ENCODE results near the gene KCNQ1.

KCNQ1 gene

GRCh38 chr11:2716376-2717095 lies 271.7 kb downstream of the KCNQ1 start:
- DNase-seq (no peak), ATAC-seq (no peak)

- no peak for ATAC-seq
- DNase-seq = no peak
These were observed 272.9 kb downstream of the KCNQ1 start for GRCh38 chr11:2717561-2718325.

- ATAC-seq (no peak), DNase-seq (no peak)
These were observed 274.1 kb downstream of the KCNQ1 start for GRCh38 chr11:2718817-2719438.

GRCh38 chr11:2719831-2720590 lies 275.2 kb downstream of the KCNQ1 start:
- DNase-seq (no peak), ATAC-seq (no peak)

GRCh38 chr11:2721210-2721916 lies 276.6 kb downstream of the KCNQ1 start:
- ATAC-seq = no peak
- DNase-seq = no peak

DNA sequence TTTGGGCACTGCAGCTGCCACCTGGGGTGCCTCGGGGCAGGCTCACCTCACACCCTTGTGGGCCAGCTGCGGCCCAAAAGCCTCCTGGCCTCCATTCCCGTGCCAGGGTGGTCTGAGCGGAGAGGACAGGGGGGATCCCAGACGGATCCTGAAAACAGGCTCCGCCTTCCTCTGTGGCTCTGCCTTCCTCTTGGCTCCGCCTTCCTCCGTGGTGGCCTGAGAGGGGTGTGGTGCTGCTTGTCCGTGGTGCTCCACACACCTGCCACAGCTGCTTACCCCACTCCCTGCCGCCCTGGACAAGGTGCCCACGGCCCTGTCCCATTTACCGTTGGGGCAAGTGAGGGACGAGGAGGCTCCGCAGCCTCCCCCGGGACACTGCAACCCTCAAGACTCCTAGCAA lies 278.1 kb downstream of the KCNQ1 start:
- DNase-seq = no peak
- no peak for ATAC-seq

DNA sequence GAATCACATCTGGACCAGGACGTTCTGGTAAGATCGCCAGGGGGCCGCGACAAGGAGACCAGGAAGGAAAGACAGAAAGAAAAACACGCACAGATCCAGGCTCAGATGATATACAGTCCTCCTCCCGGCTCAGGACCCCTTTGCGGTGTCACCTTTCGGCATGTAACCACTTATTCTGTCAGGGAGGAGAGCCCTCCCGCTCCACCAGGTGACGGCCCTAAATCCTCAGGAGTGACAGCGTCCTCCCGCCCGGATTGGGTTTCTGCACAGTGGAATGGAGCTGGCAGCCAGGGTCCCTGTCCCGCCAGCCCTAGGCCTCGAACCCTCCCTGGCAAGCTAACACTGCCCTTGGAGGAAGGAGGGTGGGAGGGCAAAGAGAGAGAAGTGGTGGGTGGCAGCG lies 279.3 kb downstream of the KCNQ1 start:
- no peak for ATAC-seq
- DNase-seq = no peak

DNA sequence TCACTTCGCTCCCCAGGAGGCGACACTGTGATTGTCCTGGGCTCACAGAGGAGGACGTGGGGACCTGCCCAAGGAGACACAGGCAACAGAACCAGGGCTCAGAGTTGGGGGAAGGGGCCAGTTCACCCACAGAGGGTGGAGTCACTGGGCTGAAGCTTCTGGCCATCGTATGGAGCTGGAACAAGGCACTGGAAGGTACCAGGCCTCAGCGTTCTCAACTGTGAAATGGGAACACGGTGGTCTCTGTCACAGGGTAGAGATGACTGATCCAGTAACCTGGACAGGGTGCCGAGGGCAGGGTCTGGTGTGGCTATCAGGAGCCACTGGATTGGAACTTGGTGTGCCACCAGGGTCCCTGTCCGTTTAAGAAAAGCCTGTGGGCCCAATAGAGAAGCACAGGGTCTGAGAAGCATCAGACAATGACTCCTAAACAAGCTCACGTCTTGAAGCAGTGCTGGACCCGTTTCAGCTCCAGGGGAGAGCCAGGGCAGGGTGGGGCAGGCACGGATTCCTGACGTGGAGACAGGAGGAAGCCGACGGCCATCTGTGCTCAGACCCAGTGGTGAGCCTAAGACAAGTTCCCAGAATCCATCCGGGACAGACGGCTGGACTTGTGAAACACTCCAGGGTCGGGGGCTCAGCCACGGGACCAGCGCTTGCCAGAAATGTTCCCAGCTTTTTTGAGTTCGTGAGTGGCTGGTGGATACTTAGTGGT lies 280.0 kb downstream of the KCNQ1 start:
- ATAC-seq (no peak), DNase-seq (no peak)

DNA sequence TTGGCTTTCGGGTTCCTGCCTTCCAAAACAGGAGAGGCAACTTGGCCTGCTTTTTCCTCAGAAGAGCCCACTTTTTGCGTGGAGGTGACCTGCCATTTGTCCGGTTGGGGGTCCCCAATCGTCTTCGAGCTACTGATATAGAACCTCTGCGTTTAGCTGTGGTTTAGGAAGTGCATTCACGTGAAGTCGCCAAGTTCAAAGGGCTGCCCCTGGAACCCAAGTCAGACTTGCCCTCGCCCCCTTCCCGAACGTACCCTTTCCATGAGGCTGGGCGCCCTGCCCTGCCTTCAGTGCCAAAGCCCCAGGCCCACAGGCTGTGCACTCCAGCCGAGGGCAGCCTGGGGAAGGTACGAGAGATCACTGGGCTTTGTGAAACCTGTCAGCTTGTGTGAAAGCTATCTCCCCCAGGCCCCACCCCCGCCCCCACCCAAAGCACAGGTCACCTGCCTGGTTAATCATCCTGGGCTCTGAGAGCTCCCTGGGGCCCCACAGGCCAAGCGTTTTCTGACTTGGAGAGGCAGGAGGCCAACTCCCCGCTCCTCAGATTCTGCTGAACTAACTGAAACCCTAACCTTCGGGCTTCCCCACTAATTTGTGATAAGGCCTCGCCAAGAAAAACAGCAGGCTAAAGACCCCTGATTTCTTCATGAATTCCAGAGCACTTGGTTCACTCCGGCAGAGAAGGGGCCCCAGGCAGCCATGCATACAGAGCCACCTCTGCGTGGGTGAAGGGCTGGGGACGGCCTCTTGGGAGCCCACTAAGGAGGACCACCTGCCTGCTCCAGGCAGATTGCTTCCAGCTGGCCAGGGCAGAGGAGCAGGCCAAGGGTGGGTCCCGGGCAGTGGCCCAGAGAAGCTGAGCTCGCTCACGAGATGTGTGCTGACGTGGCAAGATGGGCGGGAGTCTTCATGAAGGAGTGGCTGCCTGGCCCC lies 280.8 kb downstream of the KCNQ1 start:
- no peak for ATAC-seq
- no peak for DNase-seq

- no peak for ATAC-seq
- no peak for DNase-seq
These were observed 282.2 kb downstream of the KCNQ1 start for GRCh38 chr11:2726964-2727363.

DNA sequence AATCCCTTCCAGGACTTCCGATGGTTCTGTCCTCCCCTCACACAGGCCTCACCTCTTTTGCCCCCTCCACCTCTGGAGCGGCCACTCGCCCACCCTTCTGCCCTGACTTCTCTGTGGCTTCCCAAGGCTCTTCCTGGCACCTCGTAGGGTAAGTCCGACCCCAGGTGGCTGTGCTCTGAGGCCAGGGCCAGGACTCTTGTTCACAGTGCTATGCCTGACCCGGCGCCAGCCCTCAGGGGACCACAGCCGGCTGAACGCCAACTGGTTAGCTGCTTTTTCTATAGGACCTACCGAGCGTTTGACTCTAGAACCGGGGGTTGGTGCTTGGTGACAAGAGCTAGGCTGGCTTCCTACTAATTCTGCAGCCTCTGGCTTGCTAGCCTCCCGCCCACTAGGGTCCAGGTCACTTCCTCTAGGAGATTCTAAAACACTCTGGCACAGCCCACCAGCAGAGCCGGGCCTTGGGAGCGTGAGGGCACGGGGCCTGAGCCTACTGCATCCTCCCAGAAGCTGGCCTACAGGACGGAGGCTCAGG lies 283.4 kb downstream of the KCNQ1 start:
- ATAC-seq (no peak), DNase-seq (no peak)

DNA sequence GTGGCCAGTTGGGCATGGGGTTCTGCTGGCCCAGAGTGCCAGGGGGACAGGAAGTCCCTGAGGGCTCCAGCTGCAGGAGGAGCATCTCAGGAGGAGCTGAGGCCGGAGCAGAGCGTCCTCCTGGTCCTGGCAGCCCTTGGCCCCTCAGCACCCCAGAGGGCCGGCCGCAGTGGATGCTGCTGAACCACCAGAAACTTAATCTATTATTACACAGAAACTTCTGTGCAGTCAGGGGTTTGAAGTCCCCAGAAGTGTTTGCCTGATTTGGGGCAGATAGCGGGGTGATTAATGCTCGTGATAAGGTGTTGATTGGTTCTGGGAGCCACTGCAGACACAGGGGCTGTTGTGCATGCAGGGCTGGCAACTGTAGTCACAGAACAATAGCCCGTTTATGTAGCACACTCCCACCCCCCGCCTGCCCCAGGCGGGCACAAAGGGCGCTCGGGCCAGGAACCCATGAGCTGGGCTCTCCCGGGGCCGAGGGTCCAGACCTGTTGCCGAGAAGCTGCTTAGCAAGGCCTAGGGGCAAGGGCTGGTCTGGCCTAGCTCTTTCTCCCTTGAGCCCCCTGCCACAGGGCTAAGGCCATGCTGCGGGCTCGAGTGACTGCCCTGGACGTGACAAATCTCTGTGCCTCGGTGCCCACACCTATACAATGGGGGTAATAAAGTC lies 284.0 kb downstream of the KCNQ1 start:
- DNase-seq = no peak
- no peak for ATAC-seq

GRCh38 chr11:2729841-2730240 lies 285.0 kb downstream of the KCNQ1 start:
- DNase-seq = no peak
- ATAC-seq = no peak

- no peak for ATAC-seq
- no peak for DNase-seq
These were observed 285.7 kb downstream of the KCNQ1 start for GRCh38 chr11:2730272-2731129.

DNA sequence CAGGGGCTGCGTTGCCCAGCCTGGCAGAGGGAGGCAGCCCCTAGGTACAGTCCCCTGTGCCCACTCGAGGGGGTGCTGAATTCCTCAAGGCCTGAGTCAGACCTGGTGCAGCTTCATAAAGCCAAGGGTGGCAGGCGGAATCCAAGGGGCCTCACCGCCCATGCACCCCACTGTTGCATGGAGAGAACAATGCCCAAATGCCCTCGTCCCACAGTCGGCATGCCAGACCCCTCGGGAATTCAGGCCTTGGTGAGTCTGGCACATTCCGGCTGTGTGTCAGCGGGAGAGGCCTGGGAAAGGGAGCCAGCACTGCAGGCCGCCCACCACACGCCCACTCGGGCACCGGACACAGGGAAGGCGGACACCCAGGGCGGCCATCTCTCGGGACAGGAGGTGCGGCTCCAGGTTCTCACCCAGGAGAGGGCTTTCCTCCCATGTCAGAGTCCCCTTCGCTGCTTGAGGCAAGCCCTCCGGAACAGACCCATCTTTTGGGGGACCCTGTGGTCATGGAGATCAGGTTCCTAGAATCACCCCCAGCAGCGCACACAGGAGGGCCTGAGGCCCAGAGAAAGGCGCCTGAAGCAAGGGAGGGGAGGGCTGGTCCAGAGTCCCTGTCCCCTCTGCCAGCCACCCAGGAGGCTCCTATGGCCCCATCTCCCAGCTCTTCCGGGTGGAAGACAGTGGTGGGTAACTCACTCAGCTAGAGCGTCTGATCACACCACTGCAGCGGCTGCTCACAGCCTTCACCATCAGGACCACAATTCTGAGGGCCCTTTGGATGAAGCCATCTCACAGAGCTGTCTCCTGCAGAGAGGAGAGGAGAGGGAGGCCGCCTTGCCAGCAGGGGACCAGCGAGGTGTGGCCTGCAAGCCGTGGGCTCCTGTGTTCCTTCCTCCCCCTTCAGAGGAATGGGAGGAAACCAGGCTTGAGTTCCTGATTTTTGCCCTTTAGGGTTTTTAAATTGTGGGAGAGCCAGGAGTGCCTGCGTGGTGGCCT lies 286.6 kb downstream of the KCNQ1 start:
- no peak for DNase-seq
- no peak for ATAC-seq

DNA sequence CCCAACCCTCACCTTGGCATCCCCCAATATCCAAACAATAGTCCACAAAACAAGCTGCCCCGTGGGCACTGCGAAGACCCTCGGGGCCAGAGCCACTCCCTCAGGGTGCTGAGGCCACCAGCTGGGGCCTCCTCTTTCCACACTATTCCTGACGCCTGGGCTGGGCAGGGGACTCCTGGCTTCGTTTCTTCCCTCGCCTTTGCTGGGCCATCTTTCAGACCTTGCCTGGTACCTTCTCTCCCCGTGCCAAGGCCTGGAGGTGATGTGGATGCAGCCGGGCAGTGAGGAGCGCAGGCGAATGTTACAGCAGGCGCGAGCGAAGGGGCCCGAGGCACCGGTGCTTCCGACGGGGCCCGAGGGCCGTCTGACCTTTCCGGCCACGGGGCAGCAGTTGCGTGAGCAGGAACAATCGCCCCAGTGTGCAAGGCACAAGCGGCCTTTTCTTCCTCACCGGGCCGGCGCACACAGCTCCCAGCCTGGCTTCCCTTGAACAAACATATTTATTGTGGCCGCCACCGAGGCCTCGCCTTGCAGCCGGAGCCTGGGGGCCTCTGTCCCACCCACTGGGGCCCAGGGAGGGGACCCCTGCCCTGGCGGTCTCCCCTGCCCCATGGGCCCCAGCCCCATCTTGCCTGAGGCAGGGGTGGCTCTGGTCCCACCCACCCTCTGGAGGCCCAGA lies 287.6 kb downstream of the KCNQ1 start:
- DNase-seq (no peak), ATAC-seq (no peak)

All from stimulated activated naive CD8-positive, alpha-beta T cell treated with anti-CD3 and anti-CD28 coated beads, Interleukin-15, Interleukin-2, amounts not matched to agents 100 U/mL and 50 U/mL, for 24 hours (primary cell).